CD4-positive, alpha-beta T cell (primary cell): Measurements from ENCODE around the gene YAP1. TPM values are rescaled to one million over a fixed set of nuclear protein-coding genes. Genes with fewer than 3 reads are reported as not detected.

Experiments
- ATAC-seq: fragments of 200-7000 bp; cut with Tn5 transposase; one replicate; pipeline ENCODE4 v1.10.0; 2022; ENCODE audit warnings: mild to moderate bottlenecking; ENCODE audit not compliant: poor library complexity
- CTCF ChIA-PET: fragments of 350-600 bp; sonication (Branson Sonifier 250); formaldehyde crosslinking; loops from one replicate; lab custom pipeline; 2021; ENCODE audit warnings: antibody characterized with exemption, inconsistent platforms; lab: Charles Lee
- POLR2A ChIA-PET: fragments of 350-600 bp; sonication (Branson Sonifier 250); formaldehyde crosslinking; loops from one replicate; lab custom pipeline; 2021; ENCODE audit warnings: antibody characterized with exemption, inconsistent platforms; lab: Charles Lee
- DNase-seq, 14 experiments: peaks; one replicate each; pipeline ENCODE4 v3.0.0-alpha.2; 2013 to 2020; ENCODE audit warnings: mixed read lengths in 2 of 14
- H3K27ac ChIP-seq, 2 donors: one replicate each; pipeline versions ENCODE4 v1.5.1 to v1.7.0; 2013; ENCODE audit warnings: low read length in 2 of 2, low read depth in 1 of 2, mild to moderate bottlenecking in 1 of 2
- H3K27me3 ChIP-seq, 2 experiments: 1 replicate in 1 of 2; 2 replicates in 1 of 2; pipeline versions ENCODE4 v1.6.1 to v1.7.0; 2013; ENCODE audit warnings: low read length in 2 of 2, control low read depth in 1 of 2, mild to moderate bottlenecking in 1 of 2, moderate library complexity in 1 of 2; ENCODE audit not compliant: insufficient read depth in 2 of 2, control insufficient read depth in 1 of 2
- H3K36me3 ChIP-seq: one replicate; pipeline ENCODE4 v1.6.1; 2013; ENCODE audit warnings: low read length, control low read depth; ENCODE audit not compliant: insufficient read depth
- H3K4me1 ChIP-seq: one replicate; pipeline ENCODE4 v1.6.1; 2013; ENCODE audit warnings: low read length, control low read depth; ENCODE audit not compliant: insufficient read depth
- H3K4me3 ChIP-seq: one replicate; pipeline ENCODE4 v1.5.1; 2013; ENCODE audit warnings: mild to moderate bottlenecking, low read length, moderate library complexity
- H3K9me3 ChIP-seq, 2 experiments: 1 replicate in 1 of 2; 2 replicates in 1 of 2; pipeline versions ENCODE4 v1.6.1 to v1.7.0; 2013; ENCODE audit warnings: low read length in 2 of 2, mild to moderate bottlenecking in 2 of 2, control low read depth in 1 of 2, moderate library complexity in 1 of 2; ENCODE audit not compliant: control insufficient read depth in 1 of 2, insufficient read depth in 1 of 2
- H3K27ac Mint-ChIP-seq: one replicate; pipeline ENCODE4 v1.8.0; 2020; ENCODE audit warnings: mixed read lengths
- H3K27me3 Mint-ChIP-seq: one replicate; pipeline ENCODE4 v1.8.0; 2021; ENCODE audit warnings: mixed read lengths
- H3K36me3 Mint-ChIP-seq: one replicate; pipeline ENCODE4 v1.8.0; 2021; ENCODE audit warnings: low read depth, mixed read lengths
- H3K4me1 Mint-ChIP-seq: one replicate; pipeline ENCODE4 v1.8.0; 2021; ENCODE audit warnings: low read depth, mixed read lengths
- H3K4me3 Mint-ChIP-seq: one replicate; pipeline ENCODE4 v1.8.0; 2020; ENCODE audit warnings: mild to moderate bottlenecking, mixed read lengths
- H3K9me3 Mint-ChIP-seq: one replicate; pipeline ENCODE4 v1.8.0; 2020; ENCODE audit warnings: mixed read lengths
- intact Hi-C, 2 experiments: fragments of 100-400 bp; cut with DNase I in 1 of 2; cut with micrococcal nuclease in 1 of 2; formaldehyde crosslinking; loops; one replicate each; pipeline versions ENCODE4 v1.15.1 to v1.9.0; 2023 to 2025; cut with DNase I, micrococcal nuclease
- total RNA-seq, 174 experiments: library from RNA in 2 of 174; stranded (reverse) in 2 of 174; gene quantifications; one replicate each; pipeline ENCODE4 v1.2.3 and lab custom pipeline; 2021 to 2026
- TF ChIP-seq, protein P1 (sequence below): fragments of 200-600 bp; IDR thresholded peaks from one replicate; pipeline ENCODE4 v1.8.0; 2022; ENCODE audit warnings: antibody characterized with exemption, mild to moderate bottlenecking

YAP1 gene
- total RNA-seq, 2 experiments from 2014 or later: 0.06 TPM; not detected in 1

DNA sequence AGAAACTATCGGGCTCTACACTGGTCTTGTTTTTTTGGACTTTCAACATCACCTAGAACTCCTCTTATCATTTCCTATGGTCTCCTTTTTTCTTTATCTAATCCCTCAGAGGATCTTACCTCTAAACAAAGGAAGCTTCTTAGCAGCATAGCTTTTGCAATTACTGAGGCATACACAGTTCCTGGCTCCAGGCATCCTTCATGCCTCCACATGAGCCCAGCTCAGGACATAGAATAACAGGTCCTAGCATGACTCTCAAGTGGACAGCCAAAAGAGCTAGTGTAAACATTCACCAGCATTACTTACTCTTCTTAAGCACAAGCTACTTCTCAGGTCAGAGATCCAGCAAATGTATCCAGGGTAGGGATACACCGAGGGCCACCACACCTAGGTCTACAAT is 45.9 kb upstream of the YAP1 start:
- CTCF ChIA-PET: no interaction called here
- H3K4me1 ChIP-seq: no peaks in the 10 kb centered on the region
- intact Hi-C loops: no loop called here

DNA sequence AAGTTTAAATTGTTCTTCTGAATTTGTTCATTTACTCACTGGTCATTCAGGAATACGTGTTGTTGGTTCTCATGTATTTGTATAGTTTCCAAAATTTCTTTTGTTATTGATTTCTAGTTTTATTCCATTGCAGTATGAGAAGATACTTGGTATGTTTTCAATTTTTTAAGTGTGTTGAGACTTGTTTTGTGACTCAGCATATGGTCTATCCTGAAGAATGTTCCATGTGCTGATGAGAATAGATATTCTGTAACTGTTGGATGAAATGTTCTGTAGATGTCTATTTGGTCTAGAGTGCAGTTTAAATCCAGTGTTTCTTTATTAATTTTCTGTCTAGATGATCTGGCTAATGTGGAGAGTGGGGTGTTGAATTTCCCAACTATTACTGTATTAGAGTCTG is 39.5 kb upstream of the YAP1 start:
- no peaks in the 10 kb centered on the region for H3K36me3 Mint-ChIP-seq
- ChIA-PET POLR2A (no interaction called here), CTCF (no interaction called here)
- no peak overlapping the region for H3K4me3 Mint-ChIP-seq
- DNase-seq (no peak), ATAC-seq (no peak)
- intact Hi-C loops: no loop called here
- H3K27me3 Mint-ChIP-seq: no peaks in the 10 kb centered on the region
- Histone ChIP-seq H3K27ac (no peak overlapping the region), H3K4me1 (no peaks in the 10 kb centered on the region), H3K9me3 (peaks cover 22% of the 10 kb centered on the region in 2 experiments), H3K27me3 (no peaks in the 10 kb centered on the region), H3K36me3 (no peaks in the 10 kb centered on the region), H3K4me3 (no peak overlapping the region)
- H3K4me1 Mint-ChIP-seq: no peaks in the 10 kb centered on the region
- no peak overlapping the region for H3K27ac Mint-ChIP-seq
- TF ChIP-seq, protein P1, sequence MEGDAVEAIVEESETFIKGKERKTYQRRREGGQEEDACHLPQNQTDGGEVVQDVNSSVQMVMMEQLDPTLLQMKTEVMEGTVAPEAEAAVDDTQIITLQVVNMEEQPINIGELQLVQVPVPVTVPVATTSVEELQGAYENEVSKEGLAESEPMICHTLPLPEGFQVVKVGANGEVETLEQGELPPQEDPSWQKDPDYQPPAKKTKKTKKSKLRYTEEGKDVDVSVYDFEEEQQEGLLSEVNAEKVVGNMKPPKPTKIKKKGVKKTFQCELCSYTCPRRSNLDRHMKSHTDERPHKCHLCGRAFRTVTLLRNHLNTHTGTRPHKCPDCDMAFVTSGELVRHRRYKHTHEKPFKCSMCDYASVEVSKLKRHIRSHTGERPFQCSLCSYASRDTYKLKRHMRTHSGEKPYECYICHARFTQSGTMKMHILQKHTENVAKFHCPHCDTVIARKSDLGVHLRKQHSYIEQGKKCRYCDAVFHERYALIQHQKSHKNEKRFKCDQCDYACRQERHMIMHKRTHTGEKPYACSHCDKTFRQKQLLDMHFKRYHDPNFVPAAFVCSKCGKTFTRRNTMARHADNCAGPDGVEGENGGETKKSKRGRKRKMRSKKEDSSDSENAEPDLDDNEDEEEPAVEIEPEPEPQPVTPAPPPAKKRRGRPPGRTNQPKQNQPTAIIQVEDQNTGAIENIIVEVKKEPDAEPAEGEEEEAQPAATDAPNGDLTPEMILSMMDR: no peak
- H3K9me3 Mint-ChIP-seq: peaks cover 20% of the 10 kb centered on the region

More for the DNA sequence above, 45.9 kb upstream of the YAP1 start:
- TF ChIP-seq, protein P1: no peak
- POLR2A ChIA-PET: no interaction called here
- peaks cover 1% of the 10 kb centered on the region for H3K9me3 Mint-ChIP-seq
- no peaks in the 10 kb centered on the region for H3K36me3 Mint-ChIP-seq
- H3K4me1 Mint-ChIP-seq: no peaks in the 10 kb centered on the region
- H3K9me3 ChIP-seq: peaks cover 0 to 4% of the 10 kb centered on the region in 2 experiments
- no peak overlapping the region for H3K27ac ChIP-seq
- no peak overlapping the region for H3K4me3 Mint-ChIP-seq
- H3K27ac Mint-ChIP-seq: no peak overlapping the region
- ATAC-seq: no peak
- peaks cover 0 to 2% of the 10 kb centered on the region in 2 experiments for H3K27me3 ChIP-seq
- no peaks in the 10 kb centered on the region for H3K36me3 ChIP-seq
- peaks cover 14% of the 10 kb centered on the region for H3K27me3 Mint-ChIP-seq
- no peak for DNase-seq
- no peak overlapping the region for H3K4me3 ChIP-seq

DNA sequence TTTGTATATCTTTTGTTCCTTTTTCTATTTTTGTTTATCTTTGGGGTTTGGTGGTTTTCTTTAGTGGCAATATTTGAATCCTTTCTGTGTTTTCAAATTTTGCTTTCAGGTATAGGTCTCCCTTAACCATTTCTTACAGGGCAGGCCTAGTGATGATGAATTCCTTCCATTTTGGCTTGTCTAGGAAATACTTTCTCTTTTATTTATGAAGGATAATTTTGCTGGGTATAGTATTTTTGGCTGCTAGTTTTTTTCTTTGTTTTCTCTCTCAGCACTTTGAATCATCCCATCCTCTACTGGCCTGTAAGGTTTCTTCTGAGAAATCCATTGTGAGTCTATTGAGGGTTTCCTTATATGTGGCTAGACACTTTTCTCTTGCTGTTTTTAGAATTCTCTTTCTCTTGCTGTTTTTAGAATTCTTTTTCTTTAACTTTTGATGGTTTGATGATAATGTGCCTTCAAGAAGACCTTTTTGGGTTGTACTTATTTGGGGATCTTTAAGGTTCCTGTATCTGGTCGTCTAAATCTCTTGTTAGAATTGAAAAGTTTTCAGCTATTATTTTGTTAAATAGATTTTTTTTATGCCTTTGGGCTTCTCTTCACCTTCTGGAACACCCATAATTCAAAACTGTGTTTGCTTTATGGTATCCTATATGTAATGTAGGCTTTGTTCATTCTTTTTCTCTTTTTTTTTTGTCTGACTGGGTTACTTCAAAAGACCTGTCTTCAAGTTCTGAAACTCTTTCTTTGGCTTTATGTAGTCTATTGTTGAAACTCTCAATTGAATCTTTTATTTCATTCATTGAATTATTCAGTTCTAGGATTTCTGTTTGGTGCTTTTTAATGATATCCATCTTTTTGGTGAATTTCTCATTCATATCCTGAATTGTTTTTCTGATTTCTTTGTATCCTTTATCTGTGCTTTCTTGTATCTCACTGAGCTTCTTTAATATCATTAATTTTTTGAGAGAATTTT is 38.5 kb upstream of the YAP1 start:
- Histone ChIP-seq H3K4me1 (no peaks in the 10 kb centered on the region), H3K9me3 (peaks cover 22% of the 10 kb centered on the region in 2 experiments), H3K27me3 (no peaks in the 10 kb centered on the region), H3K36me3 (no peaks in the 10 kb centered on the region), H3K27ac (no peak overlapping the region), H3K4me3 (no peak overlapping the region)
- ChIA-PET POLR2A (no interaction called here), CTCF (no interaction called here)
- intact Hi-C loops: no loop called here
- Mint-ChIP-seq H3K9me3 (peaks cover 20% of the 10 kb centered on the region), H3K4me3 (no peak overlapping the region), H3K27me3 (peaks cover 1% of the 10 kb centered on the region), H3K27ac (no peak overlapping the region), H3K4me1 (no peaks in the 10 kb centered on the region), H3K36me3 (no peaks in the 10 kb centered on the region)
- ATAC-seq (no peak), DNase-seq (no peak)
- TF ChIP-seq, protein P1: no peak
